GM23338 (cell line): ENCODE results near the gene TRAIP.

Source experiments
- CREB1 ChIP-seq: fragments of 250-450 bp; sonication (Bioruptor Pico); IDR thresholded peaks from 2 replicates; pipeline ENCODE4 v1.5.0; 2020; ENCODE audit warnings: low read depth, mild to moderate bottlenecking, moderate library complexity
- CTCF ChIP-seq, 2 experiments: fragments of 200-600 bp in 1 of 2; sonication (generic) in 1 of 2; conservative IDR thresholded peaks; 2 replicates each; pipeline versions ENCODE4 v1.5.1 to v1.6.1; 2016 to 2017; ENCODE audit warnings: antibody characterized with exemption in 2 of 2, low read depth in 2 of 2, mild to moderate bottlenecking in 2 of 2, moderate library complexity in 1 of 2
- ETS1 ChIP-seq: IDR thresholded peaks from 2 replicates; pipeline ENCODE4 v1.6.1; 2016; ENCODE audit warnings: antibody characterized with exemption
- EZH2 ChIP-seq: fragments of 200-600 bp; sonication (generic); IDR thresholded peaks from one replicate; pipeline ENCODE4 v1.8.0; 2017; ENCODE audit warnings: antibody characterized with exemption, mild to moderate bottlenecking, low read depth; ENCODE audit not compliant: unreplicated experiment
- EZH2phosphoT487 ChIP-seq: fragments of 200-600 bp; sonication (generic); IDR thresholded peaks from one replicate; pipeline ENCODE4 v1.8.1; 2018; ENCODE audit warnings: antibody characterized with exemption; ENCODE audit not compliant: unreplicated experiment
- JUNB ChIP-seq: IDR thresholded peaks from one replicate; pipeline ENCODE4 v1.6.1; 2016; ENCODE audit warnings: antibody characterized with exemption; ENCODE audit not compliant: unreplicated experiment
- NANOG ChIP-seq: IDR thresholded peaks from 2 replicates; pipeline ENCODE4 v1.6.1; 2016; ENCODE audit warnings: antibody characterized with exemption, borderline replicate concordance
- POLR2AphosphoS5 ChIP-seq: IDR thresholded peaks from 2 replicates; pipeline ENCODE4 v1.6.1; 2016; ENCODE audit warnings: antibody characterized with exemption, low read depth
- REST ChIP-seq: IDR thresholded peaks from one replicate; pipeline ENCODE4 v1.6.1; 2018; ENCODE audit warnings: antibody characterized with exemption; ENCODE audit not compliant: unreplicated experiment
- STAT1 ChIP-seq: IDR thresholded peaks from one replicate; pipeline ENCODE4 v1.6.1; 2016; ENCODE audit warnings: antibody characterized with exemption; ENCODE audit not compliant: unreplicated experiment
- ZNF114 ChIP-seq: fragments of 250-450 bp; sonication (Bioruptor Pico); IDR thresholded peaks from 2 replicates; pipeline ENCODE4 v1.5.0; 2020; ENCODE audit warnings: mild to moderate bottlenecking, moderate library complexity
- ZNF331 ChIP-seq: fragments of 250-450 bp; sonication (Bioruptor Pico); IDR thresholded peaks from 2 replicates; pipeline ENCODE4 v1.5.0; 2020; ENCODE audit warnings: low read depth, mild to moderate bottlenecking, moderate library complexity

GRCh38 chr3:49901366-49902339 is 45.3 kb upstream of the TRAIP start:
- TF ChIP-seq CTCF (conservative IDR thresholded peaks at IDR 0.05; ENCODE audit: low read depth in 2 of 2) (no peak), ETS1 (no peak), POLR2AphosphoS5 (no peak), JUNB (no peak), EZH2 (no peak), NANOG (no peak), STAT1 (no peak), REST (no peak), EZH2phosphoT487 (no peak), CREB1 (CRISPR knock-in tag) (no peak), ZNF114 (CRISPR knock-in tag) (no peak), ZNF331 (no peak)
